SK-N-MC (cell line): Measurements from ENCODE around the gene MISP3.

Experiments
- EZH2 ChIP-seq: fragments of 200-600 bp; sonication (generic); IDR thresholded peaks from one replicate; pipeline ENCODE4 v1.6.1; 2017; ENCODE audit warnings: antibody characterized with exemption
- FOXP2 ChIP-seq: optimal IDR thresholded peaks from 2 replicates; pipeline ENCODE3; 2011; ENCODE audit warnings: mild to moderate bottlenecking, moderate library complexity; ENCODE audit not compliant: insufficient read depth; ENCODE audit errors: extremely low read length, control extremely low read depth
- POLR2AphosphoS5 ChIP-seq: IDR thresholded peaks from 2 replicates; pipeline ENCODE4 v1.6.1; 2012; ENCODE audit warnings: mild to moderate bottlenecking, low read depth, low read length, borderline replicate concordance

DNA sequence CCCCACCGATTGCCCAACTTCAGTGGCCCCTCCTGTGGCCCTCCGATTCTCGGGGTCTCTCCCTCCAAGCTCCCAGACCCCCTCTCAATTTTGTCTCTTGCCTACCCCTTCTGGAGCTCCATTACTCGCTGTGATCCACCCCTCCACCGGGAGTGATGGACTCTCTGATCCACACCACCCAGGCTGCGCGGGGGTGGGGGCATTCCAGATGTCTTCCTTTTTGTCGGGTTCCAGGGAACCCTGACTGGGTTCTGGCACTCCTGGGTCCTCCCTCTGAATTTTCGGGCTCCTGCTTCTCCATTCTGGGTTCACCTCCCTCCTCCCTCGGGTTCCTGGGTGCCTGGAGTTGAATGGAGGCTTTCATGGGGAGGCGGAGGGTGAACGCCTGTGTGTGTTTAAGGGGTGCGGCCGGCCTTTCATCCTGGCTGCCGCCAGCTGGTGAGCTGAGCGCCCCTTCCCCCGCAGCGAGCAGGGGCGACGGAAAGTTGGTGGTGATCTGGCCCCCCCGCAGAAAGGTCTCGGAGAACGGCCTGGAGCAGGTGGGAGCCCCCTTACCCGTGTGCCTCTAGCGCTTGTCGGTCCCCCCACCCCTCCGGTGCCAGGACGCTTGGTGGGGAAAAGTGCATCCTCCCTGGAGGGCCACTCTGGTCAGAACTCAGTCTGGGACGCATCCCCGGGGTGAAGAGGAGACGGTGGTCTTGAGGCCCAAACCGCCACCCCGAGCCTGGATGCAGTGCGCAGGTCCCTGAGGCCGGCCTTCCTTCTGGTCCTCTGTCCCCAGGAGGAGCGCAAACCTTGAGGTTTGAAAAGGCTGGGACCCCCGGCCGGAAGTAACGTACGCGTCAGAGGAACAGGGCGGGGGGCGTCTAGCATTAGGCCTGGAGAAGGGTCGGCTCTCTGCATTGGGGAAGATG, 1.6 kb downstream of the MISP3 start:
- TF ChIP-seq POLR2AphosphoS5: no peak
- TF ChIP-seq EZH2: no peak
- TF ChIP-seq FOXP2: no peak
